ENCODE data around the gene PTPRN2. TPM values are rescaled to one million over a fixed set of nuclear protein-coding genes. Genes with fewer than 3 reads are reported as not detected.
"Not testable (repeated sequence)": the region's sequence is repeated elsewhere in the genome, so short reads cannot be mapped to it uniquely, and the experiment has no call there.

Gene PTPRN2
- total and polyA plus RNA-seq, 2 donors (not counting 3 experiments of a cell fraction or from before 2014, with no cell fraction given): 0.62 to 0.88 TPM

GRCh38 chr7:158386355-158386618 is 201.3 kb downstream of the PTPRN2 start:
- CTCF ChIA-PET: no interaction called here

GRCh38 chr7:158385496-158386354 is 201.9 kb downstream of the PTPRN2 start:
- H3K4me1 ChIP-seq (ENCODE audit: control insufficient read depth, extremely low read depth, insufficient read depth, low read length); H3K27ac ChIP-seq (ENCODE audit: insufficient read depth, low read depth, low read length); H3K9me3 ChIP-seq (replicated peaks; ENCODE audit: control insufficient read depth, insufficient read depth, low read length); H3K9ac ChIP-seq (replicated peaks; ENCODE audit: extremely low read depth, insufficient read depth, low read length); DNase-seq (ENCODE audit: low read depth, low spot score); H3K4me3 ChIP-seq (replicated peaks in 1 of 3; ENCODE audit: insufficient read depth in 1 of 3, low read depth in 1 of 3, low read length in 3 of 3); H3K36me3 ChIP-seq (ENCODE audit: control insufficient read depth in 2 of 2, extremely low read depth in 1 of 2, insufficient read depth in 2 of 2, low read length in 2 of 2); BruUV-seq (replicated peaks); dilution Hi-C loops (cut with MboI; ENCODE audit: extremely low pct_ligation_motif_present, low sequenced_read_pairs); FAIRE-seq; POLR2A ChIA-PET; H3K9me1 ChIP-seq (replicated peaks; ENCODE audit: control insufficient read depth, extremely low read depth, insufficient read depth, low read length); intact Hi-C loops (cut with micrococcal nuclease); H4K20me1 ChIP-seq (replicated peaks; ENCODE audit: control insufficient read depth, extremely low read depth, insufficient read depth, low read length); H3K4me2 ChIP-seq (ENCODE audit: insufficient read depth, low read length); H3K79me2 ChIP-seq (ENCODE audit: control insufficient read depth, insufficient read depth, low read length); H3K27me3 ChIP-seq (ENCODE audit: control insufficient read depth in 2 of 2, insufficient read depth in 2 of 2, low read length in 2 of 2); CTCF ChIA-PET; H2AFZ ChIP-seq (ENCODE audit: low read depth, low read length): not testable (repeated sequence)

More at GRCh38 chr7:158386355-158386618, 201.3 kb downstream of the PTPRN2 start:
- peaks cover 4% of the 10 kb centered on the region for H3K9me3 ChIP-seq (replicated peaks; ENCODE audit: control insufficient read depth, insufficient read depth, low read length)
- FAIRE-seq: no peak
- H2AFZ ChIP-seq (ENCODE audit: low read depth, low read length): no peak overlapping the region
- H3K36me3 ChIP-seq (ENCODE audit: control insufficient read depth in 2 of 2, extremely low read depth in 1 of 2, insufficient read depth in 2 of 2, low read length in 2 of 2): no peaks in the 10 kb centered on the region
- H3K4me2 ChIP-seq (ENCODE audit: insufficient read depth, low read length): no peak overlapping the region
- H4K20me1 ChIP-seq (replicated peaks; ENCODE audit: control insufficient read depth, extremely low read depth, insufficient read depth, low read length): no peaks in the 10 kb centered on the region
- DNase-seq (ENCODE audit: low read depth, low spot score): no peak
- BruUV-seq (replicated peaks): no TSS peak
- no peaks in the 10 kb centered on the region for H3K79me2 ChIP-seq (ENCODE audit: control insufficient read depth, insufficient read depth, low read length)
- POLR2A ChIA-PET: no interaction called here
- dilution Hi-C loops (cut with MboI; ENCODE audit: extremely low pct_ligation_motif_present, low sequenced_read_pairs): no loop called here
- H3K27me3 ChIP-seq (ENCODE audit: control insufficient read depth in 2 of 2, insufficient read depth in 2 of 2, low read length in 2 of 2): no peaks in the 10 kb centered on the region
- H3K9me1 ChIP-seq (replicated peaks; ENCODE audit: control insufficient read depth, extremely low read depth, insufficient read depth, low read length): no peaks in the 10 kb centered on the region
- TF ChIP-seq EZH2 (IDR thresholded peaks at IDR 0.05; ENCODE audit: borderline replicate concordance, low read depth, low read length, severe bottlenecking): no peak
- no peak for TF ChIP-seq GATA2 (IDR thresholded peaks at IDR 0.05; ENCODE audit: insufficient read depth, insufficient read length, low read depth, low read length)
- no peak for TF ChIP-seq MYC (IDR thresholded peaks at IDR 0.05; ENCODE audit: low read depth, low read length)
- no peak for TF ChIP-seq FOS (IDR thresholded peaks at IDR 0.05; ENCODE audit: borderline replicate concordance, insufficient read depth, low read length)
- no peak for TF ChIP-seq POLR2A (IDR thresholded peaks at IDR 0.05; ENCODE audit: low read depth, low read length)
- no peak for TF ChIP-seq CTCF (IDR thresholded peaks at IDR 0.05; ENCODE audit: extremely low read depth in 1 of 2, insufficient read depth in 1 of 2, low read depth in 1 of 2, low read length in 2 of 2)
- no peak for TF ChIP-seq JUN (IDR thresholded peaks at IDR 0.05; ENCODE audit: borderline replicate concordance, insufficient read depth, insufficient read length, low read depth)
- TF ChIP-seq MAX (IDR thresholded peaks at IDR 0.05; ENCODE audit: insufficient read depth, insufficient read length): no peak
- no peak for TF ChIP-seq POLR2AphosphoS5 (IDR thresholded peaks at IDR 0.05; ENCODE audit: insufficient read depth, low read depth, low read length)
- intact Hi-C loops (cut with micrococcal nuclease): no loop called here
- H3K4me1 ChIP-seq (ENCODE audit: control insufficient read depth, extremely low read depth, insufficient read depth, low read length): no peaks in the 10 kb centered on the region
- H3K27ac ChIP-seq (ENCODE audit: insufficient read depth, low read depth, low read length): no peak overlapping the region
- no peak overlapping the region for H3K9ac ChIP-seq (replicated peaks; ENCODE audit: extremely low read depth, insufficient read depth, low read length)
- no peak overlapping the region for H3K4me3 ChIP-seq (replicated peaks in 1 of 3; ENCODE audit: insufficient read depth in 1 of 3, low read depth in 1 of 3, low read length in 3 of 3)

All from endothelial cell of umbilical vein (primary cell).